AG09309 (cell line): ENCODE results near the gene MAST3.
"Not testable (repeated sequence)": the region's sequence is repeated elsewhere in the genome, so short reads cannot be mapped to it uniquely, and the experiment has no call there.

Source experiments
- DNase-seq: peaks from one replicate; pipeline ENCODE4 v3.0.0-alpha.2; 2010; ENCODE audit warnings: low read depth
- H3K4me3 ChIP-seq: 2 replicates; pipeline ENCODE4 v1.5.1; 2011; ENCODE audit warnings: mild to moderate bottlenecking, low read depth, low read length, moderate library complexity; ENCODE audit not compliant: control insufficient read depth
- CTCF ChIP-seq: IDR thresholded peaks from 2 replicates; pipeline ENCODE4 v1.5.1; 2011; ENCODE audit warnings: mild to moderate bottlenecking, low read depth, low read length, inconsistent platforms; ENCODE audit not compliant: insufficient read depth, control insufficient read depth; ENCODE audit errors: missing control alignments

Gene MAST3

GRCh38 chr19:18155095-18156087, 57.8 kb downstream of the MAST3 start:
- H3K4me3 ChIP-seq = no peak overlapping the region
- TF ChIP-seq CTCF = no peak
- DNase-seq = no peak

GRCh38 chr19:18156268-18156667, 58.7 kb downstream of the MAST3 start:
- H3K4me3 ChIP-seq = no peak overlapping the region
- no peak for TF ChIP-seq CTCF
- DNase-seq = no peak

- no peak overlapping the region for H3K4me3 ChIP-seq
- TF ChIP-seq CTCF = no peak
- DNase-seq = peak; percentile 5
Measured at GRCh38 chr19:18156841-18157464, 59.4 kb downstream of the MAST3 start.

GRCh38 chr19:18157465-18158063, 60.0 kb downstream of the MAST3 start:
- no peak overlapping the region for H3K4me3 ChIP-seq
- no peak for DNase-seq
- TF ChIP-seq CTCF = no peak

- TF ChIP-seq CTCF = no peak
- H3K4me3 ChIP-seq = no peak overlapping the region
- DNase-seq = no peak
Measured at GRCh38 chr19:18158467-18158866, 60.9 kb downstream of the MAST3 start.

- H3K4me3 ChIP-seq, DNase-seq: not testable (repeated sequence)
Measured at GRCh38 chr19:18159059-18159616, 61.6 kb downstream of the MAST3 start.
